SK-N-SH (cell line): ENCODE results near the gene LKAAEAR1.
"Not testable (repeated sequence)": the region's sequence is repeated elsewhere in the genome, so short reads cannot be mapped to it uniquely, and the experiment has no call there.

Experiments used
- CTCF ChIP-seq: fragments of 200-600 bp; sonication (generic); IDR thresholded peaks from 2 replicates; pipeline ENCODE4 v1.6.1; 2017; ENCODE audit warnings: antibody characterized with exemption, mild to moderate bottlenecking, moderate library complexity
- GABPA ChIP-seq: IDR thresholded peaks from 2 replicates; pipeline ENCODE4 v1.4.0; 2012; ENCODE audit warnings: low read depth, mild to moderate bottlenecking
- RAD21 ChIP-seq: IDR thresholded peaks from 2 replicates; pipeline ENCODE4 v1.6.1; 2012; ENCODE audit warnings: mild to moderate bottlenecking, low read length
- USF2 ChIP-seq: fragments of 150-350 bp; IDR thresholded peaks from 2 replicates; pipeline ENCODE4 v1.6.1; 2017; ENCODE audit warnings: antibody characterized with exemption, low read length, low read depth, borderline replicate concordance

GRCh38 chr20:64117432-64117777 lies 33.2 kb upstream of the LKAAEAR1 start:
- TF ChIP-seq CTCF, USF2, GABPA, RAD21: not testable (repeated sequence)
